C4-2B (cell line): Measurements from ENCODE around the gene TNFSF10.
"Not testable (repeated sequence)": the region's sequence is repeated elsewhere in the genome, so short reads cannot be mapped to it uniquely, and the experiment has no call there.

Source experiments
- H3K27ac ChIP-seq: fragments of 450-650 bp; 2 replicates; pipeline ENCODE4 v1.5.1; 2017
- ZFX ChIP-seq: fragments of 450-650 bp; IDR thresholded peaks from 2 replicates; pipeline ENCODE4 v1.6.1; 2017
- TF ChIP-seq, protein P1 (sequence below): fragments of 450-650 bp; conservative IDR thresholded peaks from 2 replicates; pipeline ENCODE4 v1.5.1; 2017; ENCODE audit warnings: mild to moderate bottlenecking

Gene TNFSF10

DNA sequence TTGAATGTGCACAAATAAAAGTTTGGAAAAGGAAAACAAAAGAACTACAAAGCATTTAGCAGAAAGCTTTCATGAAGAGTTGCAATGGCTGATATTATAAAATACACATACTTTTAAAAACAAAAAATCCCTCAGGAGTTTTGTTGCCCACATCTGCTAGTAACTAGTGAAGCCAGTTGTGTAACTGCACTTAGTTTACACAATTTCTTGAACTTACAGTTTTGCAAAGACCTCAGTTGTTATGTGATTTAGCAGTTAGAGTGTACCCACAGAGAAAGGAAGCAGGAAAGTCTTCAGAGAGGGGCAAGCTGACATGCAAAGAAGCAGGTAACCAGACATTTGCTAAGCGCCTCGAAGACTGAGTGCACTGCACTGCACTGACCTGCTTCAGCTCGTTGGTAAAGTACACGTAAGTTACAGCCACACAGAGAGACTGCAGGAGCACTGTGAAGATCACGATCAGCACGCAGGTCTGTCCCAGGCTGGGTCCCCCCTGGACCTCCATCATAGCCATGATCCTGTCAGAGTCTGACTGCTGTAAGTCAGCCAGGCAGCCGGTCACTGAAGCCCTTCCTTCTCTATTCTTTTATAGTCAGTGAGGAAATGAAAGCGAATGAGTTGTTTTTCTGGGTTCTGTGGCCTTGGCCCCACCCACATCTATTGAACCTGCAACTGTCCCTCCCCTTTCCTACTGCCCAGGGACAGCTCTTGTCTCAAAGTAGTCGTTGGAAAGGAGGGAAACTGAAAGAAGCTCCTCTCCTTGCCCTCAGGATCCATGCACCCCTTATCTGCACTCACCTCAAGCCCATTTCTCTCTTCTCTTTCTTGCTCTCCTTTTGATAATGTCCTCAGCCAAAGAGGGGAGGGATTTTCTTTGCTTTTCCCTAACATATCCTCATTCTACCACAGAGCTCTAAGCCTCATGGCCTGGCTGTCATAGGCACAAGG is at the start of gene TNFSF10:
Gene TNFSF10 (minus strand): TSS at position 560 of the 948 bp plus-strand sequence. CDS start 46 bp downstream, at position 514.
- H3K27ac ChIP-seq = peak within 1 kb of the TSS; percentile 60
- TF ChIP-seq, protein P1, sequence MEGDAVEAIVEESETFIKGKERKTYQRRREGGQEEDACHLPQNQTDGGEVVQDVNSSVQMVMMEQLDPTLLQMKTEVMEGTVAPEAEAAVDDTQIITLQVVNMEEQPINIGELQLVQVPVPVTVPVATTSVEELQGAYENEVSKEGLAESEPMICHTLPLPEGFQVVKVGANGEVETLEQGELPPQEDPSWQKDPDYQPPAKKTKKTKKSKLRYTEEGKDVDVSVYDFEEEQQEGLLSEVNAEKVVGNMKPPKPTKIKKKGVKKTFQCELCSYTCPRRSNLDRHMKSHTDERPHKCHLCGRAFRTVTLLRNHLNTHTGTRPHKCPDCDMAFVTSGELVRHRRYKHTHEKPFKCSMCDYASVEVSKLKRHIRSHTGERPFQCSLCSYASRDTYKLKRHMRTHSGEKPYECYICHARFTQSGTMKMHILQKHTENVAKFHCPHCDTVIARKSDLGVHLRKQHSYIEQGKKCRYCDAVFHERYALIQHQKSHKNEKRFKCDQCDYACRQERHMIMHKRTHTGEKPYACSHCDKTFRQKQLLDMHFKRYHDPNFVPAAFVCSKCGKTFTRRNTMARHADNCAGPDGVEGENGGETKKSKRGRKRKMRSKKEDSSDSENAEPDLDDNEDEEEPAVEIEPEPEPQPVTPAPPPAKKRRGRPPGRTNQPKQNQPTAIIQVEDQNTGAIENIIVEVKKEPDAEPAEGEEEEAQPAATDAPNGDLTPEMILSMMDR = no peak
- no peak for TF ChIP-seq ZFX

DNA sequence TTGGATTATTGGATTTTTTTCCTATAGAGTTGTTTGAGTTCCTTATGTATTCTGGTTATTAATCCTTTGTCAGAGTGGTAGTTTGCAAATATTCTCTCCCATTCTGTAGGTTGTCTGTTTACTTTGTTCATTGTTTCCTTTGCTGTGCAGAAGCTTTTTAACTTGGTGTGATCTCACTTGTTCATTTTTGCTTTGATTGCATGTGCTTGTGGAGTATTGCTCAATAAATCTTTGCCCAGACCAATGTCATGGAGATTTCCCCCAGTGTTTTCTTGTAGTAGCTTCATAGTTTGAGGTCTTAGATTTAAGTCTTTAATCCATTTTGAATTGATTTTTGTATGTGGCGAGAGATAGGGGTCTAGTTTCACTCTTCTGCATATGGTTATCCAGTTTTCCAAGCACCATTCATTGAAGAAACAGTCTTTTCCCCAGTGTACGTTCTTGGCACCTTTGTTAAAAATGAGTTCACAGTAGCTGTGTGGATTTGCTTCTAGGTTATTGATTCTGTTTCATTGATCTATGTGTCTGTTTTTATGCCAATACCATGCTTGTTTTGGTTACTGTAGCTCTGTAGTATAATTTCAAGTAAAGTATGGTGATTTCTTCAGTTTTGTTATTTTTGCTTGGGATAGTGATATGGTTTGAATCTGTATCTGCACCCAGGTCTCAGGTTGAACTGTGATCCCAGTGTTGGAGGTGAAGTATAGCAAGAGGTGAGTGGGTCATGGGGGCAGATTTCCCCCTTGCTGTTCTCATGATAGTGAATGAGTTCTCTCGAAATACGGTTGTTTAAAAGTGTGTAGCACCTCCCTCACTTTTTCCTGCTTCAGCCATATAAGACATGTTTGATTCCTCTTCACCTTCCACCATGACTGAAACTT is 46.1 kb upstream of the TNFSF10 start:
- no peak overlapping the region for H3K27ac ChIP-seq

DNA sequence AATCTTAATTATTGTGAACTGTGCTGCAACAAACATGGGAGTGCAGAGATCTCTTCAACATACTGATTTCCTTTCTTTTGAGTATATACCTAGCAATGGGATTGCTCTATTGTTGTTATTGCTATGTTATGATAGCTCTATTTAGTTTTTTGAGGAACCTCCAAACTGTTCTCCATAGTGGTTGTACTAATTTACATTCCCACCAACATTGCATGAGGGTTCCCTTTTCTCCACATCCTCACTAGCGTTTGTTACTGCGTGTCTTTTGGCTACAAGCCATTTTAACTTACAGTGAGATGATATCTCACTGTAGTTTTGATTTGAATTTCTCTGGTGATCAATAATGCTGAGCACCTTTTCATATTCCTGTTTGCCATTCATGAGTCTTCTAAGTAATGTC is 45.5 kb upstream of the TNFSF10 start:
- no peak overlapping the region for H3K27ac ChIP-seq
- TF ChIP-seq, protein P1 = no peak
- no peak for TF ChIP-seq ZFX

More for the DNA sequence above, 46.1 kb upstream of the TNFSF10 start:
- TF ChIP-seq, protein P1 = no peak
- no peak for TF ChIP-seq ZFX

DNA sequence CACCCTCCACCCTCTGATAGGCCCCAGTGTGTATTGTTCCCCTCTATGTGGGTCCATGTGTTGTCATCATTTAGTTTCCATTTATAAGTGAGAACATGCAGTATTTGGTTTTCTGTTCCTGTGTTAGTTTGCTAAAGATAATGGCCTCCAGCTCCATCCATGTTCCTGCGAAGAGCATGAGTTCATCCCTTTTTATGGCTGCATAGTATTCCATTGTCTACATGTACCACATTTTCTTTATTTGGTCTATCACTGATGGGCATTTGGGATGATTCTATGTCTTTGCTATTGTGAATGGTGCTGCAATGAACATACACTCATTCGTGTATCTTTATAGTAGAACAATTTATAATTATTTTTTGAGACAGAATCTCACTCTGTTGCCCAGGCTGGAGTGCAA is 43.6 kb upstream of the TNFSF10 start:
- H3K27ac ChIP-seq = not testable (repeated sequence)

DNA sequence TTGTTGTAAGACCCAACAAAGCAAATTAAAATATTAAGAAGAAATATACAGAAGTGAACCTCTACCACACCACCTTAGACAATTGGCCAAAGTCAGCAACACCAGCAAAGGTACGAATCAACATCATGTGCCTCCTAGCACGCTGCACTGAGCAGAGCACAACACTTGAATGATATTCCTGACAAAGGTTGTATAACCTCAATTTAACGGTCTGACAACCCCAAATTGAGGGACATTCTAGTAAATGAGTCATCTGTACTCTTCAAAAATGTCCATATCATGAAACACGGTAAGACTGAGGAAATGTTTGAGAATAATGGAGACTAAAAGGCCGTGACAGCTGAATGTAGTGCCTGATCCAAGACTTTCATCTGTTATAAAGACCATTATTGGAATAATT is 41.3 kb upstream of the TNFSF10 start:
- no peak overlapping the region for H3K27ac ChIP-seq

DNA sequence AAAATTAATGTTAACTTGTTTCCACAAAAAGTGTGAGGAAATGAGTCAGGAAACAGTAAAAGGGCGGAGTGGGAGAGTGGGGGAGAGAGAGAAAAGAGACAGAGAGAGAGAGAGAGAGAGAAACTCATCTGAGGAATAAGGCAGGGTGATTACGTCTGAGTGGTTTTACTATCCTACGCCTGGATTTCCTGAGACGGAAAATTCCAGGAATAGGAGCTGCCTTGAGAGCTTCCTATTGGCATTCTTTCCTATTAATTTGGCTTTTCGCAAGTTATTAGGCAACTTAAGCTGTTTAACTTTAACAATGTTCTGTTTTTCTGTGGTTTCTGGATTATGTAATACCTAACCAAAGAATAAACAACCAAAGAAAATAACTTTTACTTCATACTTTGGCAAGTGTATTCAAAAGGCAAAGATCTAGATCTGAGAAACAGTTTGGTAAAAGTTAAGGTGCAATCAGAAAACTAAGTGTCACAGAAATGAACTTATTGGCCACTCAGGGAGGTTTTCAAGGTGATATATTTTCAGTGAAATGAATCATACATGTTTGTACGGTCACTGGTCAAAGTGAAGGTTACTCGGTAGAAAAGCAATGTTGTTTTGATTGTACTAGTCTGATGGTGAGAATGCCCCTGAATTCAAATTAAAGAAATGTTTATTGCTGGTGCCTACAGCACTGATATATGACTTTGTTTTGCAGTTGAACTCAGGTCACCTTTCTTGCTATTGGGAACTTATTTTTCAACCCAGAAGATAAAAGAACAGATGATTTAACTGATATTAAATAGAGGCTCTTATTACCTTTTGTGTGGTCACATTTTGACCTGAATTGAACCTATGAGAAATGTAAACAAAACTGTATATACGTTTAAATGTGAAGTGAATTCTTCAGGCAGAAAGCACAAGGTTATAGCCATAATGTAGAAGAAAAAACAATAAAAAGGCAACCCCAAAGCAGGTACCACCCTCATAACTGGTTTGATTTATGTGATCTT is 39.9 kb upstream of the TNFSF10 start:
- H3K27ac ChIP-seq = no peak overlapping the region
- no peak for TF ChIP-seq ZFX
- TF ChIP-seq, protein P1 = no peak

More for the DNA sequence above, 41.3 kb upstream of the TNFSF10 start:
- TF ChIP-seq, protein P1 = no peak
- no peak for TF ChIP-seq ZFX
